Measurements from ENCODE around the gene PLEKHM3.

Gene PLEKHM3

GRCh38 chr2:207865210-207865609 lies 160.1 kb downstream of the PLEKHM3 start:
- no peak for TF ChIP-seq CTCF (IDR thresholded peaks at IDR 0.05; ENCODE audit: low read depth, low read length, missing control alignments)
- no peaks in the 10 kb centered on the region for H3K27me3 ChIP-seq (replicated peaks)
- H3K36me3 ChIP-seq (replicated peaks), result no peaks in the 10 kb centered on the region
- no peak for DNase-seq
- in situ Hi-C loops (cut with HindIII; ENCODE audit: low pct_ligation_motif_present, low sequenced_read_pairs), result no loop called here
- no peak overlapping the region for H3K27ac ChIP-seq
- H3K4me3 ChIP-seq (ENCODE audit: low read depth, low read length), result no peak overlapping the region

GRCh38 chr2:207863345-207863744 lies 162.0 kb downstream of the PLEKHM3 start:
- no peak overlapping the region for H3K4me3 ChIP-seq (ENCODE audit: low read depth, low read length)
- DNase-seq, result no peak
- no peak for TF ChIP-seq CTCF (IDR thresholded peaks at IDR 0.05; ENCODE audit: low read depth, low read length, missing control alignments)
- no peaks in the 10 kb centered on the region for H3K27me3 ChIP-seq (replicated peaks)
- in situ Hi-C loops (cut with HindIII; ENCODE audit: low pct_ligation_motif_present, low sequenced_read_pairs), result no loop called here
- H3K27ac ChIP-seq, result no peak overlapping the region
- no peaks in the 10 kb centered on the region for H3K36me3 ChIP-seq (replicated peaks)

- no peak overlapping the region for H3K4me3 ChIP-seq (ENCODE audit: low read depth, low read length)
- H3K27ac ChIP-seq, result no peak overlapping the region
- no peaks in the 10 kb centered on the region for H3K27me3 ChIP-seq (replicated peaks)
- in situ Hi-C loops (cut with HindIII; ENCODE audit: low pct_ligation_motif_present, low sequenced_read_pairs), result no loop called here
- no peaks in the 10 kb centered on the region for H3K36me3 ChIP-seq (replicated peaks)
- DNase-seq, result no peak
- TF ChIP-seq CTCF (IDR thresholded peaks at IDR 0.05; ENCODE audit: low read depth, low read length, missing control alignments), result no peak
Observed at GRCh38 chr2:207861789-207862188, 163.5 kb downstream of the PLEKHM3 start.

GRCh38 chr2:207860685-207861084 lies 164.6 kb downstream of the PLEKHM3 start:
- no peak for TF ChIP-seq CTCF (IDR thresholded peaks at IDR 0.05; ENCODE audit: low read depth, low read length, missing control alignments)
- no peak overlapping the region for H3K27ac ChIP-seq
- no peak overlapping the region for H3K4me3 ChIP-seq (ENCODE audit: low read depth, low read length)
- H3K27me3 ChIP-seq (replicated peaks), result no peaks in the 10 kb centered on the region
- in situ Hi-C loops (cut with HindIII; ENCODE audit: low pct_ligation_motif_present, low sequenced_read_pairs), result no loop called here
- no peaks in the 10 kb centered on the region for H3K36me3 ChIP-seq (replicated peaks)
- DNase-seq, result no peak

- Histone ChIP-seq H3K27ac (no peak overlapping the region), H3K27me3 (replicated peaks) (no peaks in the 10 kb centered on the region), H3K36me3 (replicated peaks) (no peaks in the 10 kb centered on the region), H3K4me3 (ENCODE audit: low read depth, low read length) (no peak overlapping the region)
- in situ Hi-C loops (cut with HindIII; ENCODE audit: low pct_ligation_motif_present, low sequenced_read_pairs), result no loop called here
- no peak for DNase-seq
- TF ChIP-seq CTCF (IDR thresholded peaks at IDR 0.05; ENCODE audit: low read depth, low read length, missing control alignments), result no peak
Observed at GRCh38 chr2:207855591-207855990, 169.7 kb downstream of the PLEKHM3 start.

All from brain microvascular endothelial cell (primary cell).